Body of pancreas (tissue), 4 donors: Measurements from ENCODE around the gene CRB1.

Experiments used
- POLR2A ChIP-seq, 3 donors: fragments of 450-650 bp; IDR thresholded peaks; one replicate each; pipeline ENCODE4 v1.6.1; 2016; ENCODE audit warnings: antibody characterized with exemption in 3 of 3, mild to moderate bottlenecking in 2 of 3
- TF ChIP-seq, protein P1 (sequence below), 7 experiments: fragments of 450-650 bp in 4 of 7; fragments of 200-600 bp in 3 of 7; sonication (generic) in 3 of 7; IDR thresholded peaks; one replicate each; pipeline ENCODE4 v1.5.1; 2016 to 2019; ENCODE audit warnings: antibody characterized with exemption in 7 of 7

- TF ChIP-seq, protein P1, sequence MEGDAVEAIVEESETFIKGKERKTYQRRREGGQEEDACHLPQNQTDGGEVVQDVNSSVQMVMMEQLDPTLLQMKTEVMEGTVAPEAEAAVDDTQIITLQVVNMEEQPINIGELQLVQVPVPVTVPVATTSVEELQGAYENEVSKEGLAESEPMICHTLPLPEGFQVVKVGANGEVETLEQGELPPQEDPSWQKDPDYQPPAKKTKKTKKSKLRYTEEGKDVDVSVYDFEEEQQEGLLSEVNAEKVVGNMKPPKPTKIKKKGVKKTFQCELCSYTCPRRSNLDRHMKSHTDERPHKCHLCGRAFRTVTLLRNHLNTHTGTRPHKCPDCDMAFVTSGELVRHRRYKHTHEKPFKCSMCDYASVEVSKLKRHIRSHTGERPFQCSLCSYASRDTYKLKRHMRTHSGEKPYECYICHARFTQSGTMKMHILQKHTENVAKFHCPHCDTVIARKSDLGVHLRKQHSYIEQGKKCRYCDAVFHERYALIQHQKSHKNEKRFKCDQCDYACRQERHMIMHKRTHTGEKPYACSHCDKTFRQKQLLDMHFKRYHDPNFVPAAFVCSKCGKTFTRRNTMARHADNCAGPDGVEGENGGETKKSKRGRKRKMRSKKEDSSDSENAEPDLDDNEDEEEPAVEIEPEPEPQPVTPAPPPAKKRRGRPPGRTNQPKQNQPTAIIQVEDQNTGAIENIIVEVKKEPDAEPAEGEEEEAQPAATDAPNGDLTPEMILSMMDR (IDR thresholded peaks at IDR 0.05): no peak
- TF ChIP-seq POLR2A (IDR thresholded peaks at IDR 0.05): no peak
Measured at GRCh38 chr1:197264936-197265567, 3.0 kb upstream of the CRB1 start.
